SU-DHL-6 (cell line): ENCODE results near the gene GABRP.

Experiments
- H2AFZ ChIP-seq: fragments of 200-600 bp; sonication (generic); 2 replicates; pipeline ENCODE4 v1.6.1; 2014; ENCODE audit warnings: low read depth, mild to moderate bottlenecking, moderate library complexity, mixed read lengths, antibody characterized with exemption, low read length; ENCODE audit not compliant: severe bottlenecking
- H3F3A ChIP-seq: fragments of 200-600 bp; shearing (Covaris generic); 2 replicates; pipeline ENCODE4 v1.6.0; 2016; ENCODE audit warnings: antibody characterized with exemption, mild to moderate bottlenecking; ENCODE audit not compliant: insufficient read depth
- H3K27ac ChIP-seq: fragments of 200-600 bp; sonication (generic); 2 replicates; pipeline ENCODE4 v1.5.1; 2016; ENCODE audit warnings: low read depth, mild to moderate bottlenecking, low read length, moderate library complexity, mixed read lengths
- H3K27me3 ChIP-seq: fragments of 200-600 bp; sonication (generic), shearing (Covaris generic); 2 replicates; pipeline ENCODE4 v1.6.0; 2014; ENCODE audit warnings: mild to moderate bottlenecking, low read length
- H3K36me3 ChIP-seq: fragments of 200-600 bp; sonication (generic); 2 replicates; pipeline ENCODE4 v1.6.1; 2014; ENCODE audit warnings: mild to moderate bottlenecking, low read length, mixed read lengths
- H3K4me2 ChIP-seq: fragments of 300-600, 200-600 bp; shearing (Covaris generic), sonication (generic); 2 replicates; pipeline ENCODE4 v1.6.0; 2014; ENCODE audit warnings: low read length, low read depth, mild to moderate bottlenecking; ENCODE audit not compliant: poor library complexity, severe bottlenecking
- H3K4me3 ChIP-seq: fragments of 200-600 bp; sonication (generic); 2 replicates; pipeline ENCODE4 v1.5.1; 2014; ENCODE audit warnings: antibody characterized with exemption, low read length, mild to moderate bottlenecking, mixed read lengths; ENCODE audit not compliant: insufficient read depth, poor library complexity, severe bottlenecking
- H3K79me2 ChIP-seq: fragments of 200-600 bp; sonication (generic); 2 replicates; pipeline ENCODE4 v1.6.1; 2014; ENCODE audit warnings: mild to moderate bottlenecking, low read length, moderate library complexity; ENCODE audit not compliant: insufficient read depth
- H3K9ac ChIP-seq: fragments of 200-600 bp; sonication (generic); 2 replicates; pipeline ENCODE4 v1.7.0; 2014; ENCODE audit warnings: mild to moderate bottlenecking, low read length
- H3K9me2 ChIP-seq: fragments of 200-600 bp; sonication (generic); replicated peaks from 2 replicates; pipeline ENCODE4 v1.6.1; 2014; ENCODE audit warnings: low read length; ENCODE audit not compliant: insufficient read depth
- H3K9me3 ChIP-seq: fragments of 200-600 bp; sonication (generic); 2 replicates; pipeline ENCODE4 v1.6.1; 2014; ENCODE audit warnings: low read length, mixed read lengths; ENCODE audit not compliant: insufficient read depth
- H4K20me1 ChIP-seq: fragments of 200-600 bp; sonication (generic); 2 replicates; pipeline ENCODE4 v1.6.1; 2014; ENCODE audit warnings: low read depth, mild to moderate bottlenecking, antibody characterized with exemption, low read length, moderate library complexity, mixed read lengths
- EZH2phosphoT487 ChIP-seq: fragments of 200-600 bp; sonication (generic), shearing (Covaris generic); conservative IDR thresholded peaks from 2 replicates; pipeline ENCODE4 v1.6.1; 2018; ENCODE audit warnings: mild to moderate bottlenecking, antibody characterized with exemption, low read length, moderate library complexity, mixed read lengths
- TF ChIP-seq, protein P1 (sequence below): fragments of 200-600 bp; sonication (generic); IDR thresholded peaks from one replicate; pipeline ENCODE4 v1.5.1; 2017; ENCODE audit warnings: antibody characterized with exemption, mild to moderate bottlenecking, low read length, moderate library complexity; ENCODE audit not compliant: insufficient read depth, poor library complexity, severe bottlenecking

Gene GABRP

DNA sequence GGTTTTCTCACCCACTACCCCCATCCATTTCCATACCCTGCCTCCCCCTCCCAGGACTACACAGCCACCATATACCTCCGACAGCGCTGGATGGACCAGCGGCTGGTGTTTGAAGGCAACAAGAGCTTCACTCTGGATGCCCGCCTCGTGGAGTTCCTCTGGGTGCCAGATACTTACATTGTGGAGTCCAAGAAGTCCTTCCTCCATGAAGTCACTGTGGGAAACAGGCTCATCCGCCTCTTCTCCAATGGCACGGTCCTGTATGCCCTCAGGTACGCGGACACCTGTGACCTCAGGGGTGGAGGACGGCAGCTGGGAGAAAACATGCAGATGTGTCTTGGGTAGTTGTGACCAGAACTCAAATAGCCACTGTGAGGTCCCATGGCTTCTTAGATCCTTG, 11.6 kb downstream of the GABRP start:
- Histone ChIP-seq H3K9ac (no peak overlapping the region), H3F3A (no peaks in the 10 kb centered on the region), H3K27me3 (no peaks in the 10 kb centered on the region), H3K27ac (no peak overlapping the region), H3K79me2 (no peaks in the 10 kb centered on the region), H3K36me3 (no peaks in the 10 kb centered on the region), H3K4me3 (no peak overlapping the region), H3K9me3 (no peaks in the 10 kb centered on the region), H3K4me2 (no peak overlapping the region), H2AFZ (no peak overlapping the region), H3K9me2 (no peaks in the 10 kb centered on the region), H4K20me1 (no peaks in the 10 kb centered on the region)
- TF ChIP-seq EZH2phosphoT487, result no peak
- TF ChIP-seq, protein P1, sequence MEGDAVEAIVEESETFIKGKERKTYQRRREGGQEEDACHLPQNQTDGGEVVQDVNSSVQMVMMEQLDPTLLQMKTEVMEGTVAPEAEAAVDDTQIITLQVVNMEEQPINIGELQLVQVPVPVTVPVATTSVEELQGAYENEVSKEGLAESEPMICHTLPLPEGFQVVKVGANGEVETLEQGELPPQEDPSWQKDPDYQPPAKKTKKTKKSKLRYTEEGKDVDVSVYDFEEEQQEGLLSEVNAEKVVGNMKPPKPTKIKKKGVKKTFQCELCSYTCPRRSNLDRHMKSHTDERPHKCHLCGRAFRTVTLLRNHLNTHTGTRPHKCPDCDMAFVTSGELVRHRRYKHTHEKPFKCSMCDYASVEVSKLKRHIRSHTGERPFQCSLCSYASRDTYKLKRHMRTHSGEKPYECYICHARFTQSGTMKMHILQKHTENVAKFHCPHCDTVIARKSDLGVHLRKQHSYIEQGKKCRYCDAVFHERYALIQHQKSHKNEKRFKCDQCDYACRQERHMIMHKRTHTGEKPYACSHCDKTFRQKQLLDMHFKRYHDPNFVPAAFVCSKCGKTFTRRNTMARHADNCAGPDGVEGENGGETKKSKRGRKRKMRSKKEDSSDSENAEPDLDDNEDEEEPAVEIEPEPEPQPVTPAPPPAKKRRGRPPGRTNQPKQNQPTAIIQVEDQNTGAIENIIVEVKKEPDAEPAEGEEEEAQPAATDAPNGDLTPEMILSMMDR, result no peak

DNA sequence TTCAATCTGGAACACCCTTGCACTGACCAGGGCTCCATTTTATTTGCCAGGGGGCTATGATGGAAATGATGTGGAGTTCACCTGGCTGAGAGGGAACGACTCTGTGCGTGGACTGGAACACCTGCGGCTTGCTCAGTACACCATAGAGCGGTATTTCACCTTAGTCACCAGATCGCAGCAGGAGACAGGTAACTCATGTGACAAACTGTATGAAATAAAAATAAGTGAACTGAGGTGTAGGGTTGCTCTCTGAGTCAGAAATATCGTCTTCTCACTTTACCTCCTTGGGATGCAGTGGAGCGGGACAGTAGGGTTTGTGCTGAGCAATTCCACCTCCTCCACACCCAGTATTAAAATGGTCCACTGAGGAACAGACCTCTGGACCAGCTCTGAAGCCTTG, 22.1 kb downstream of the GABRP start:
- no peak overlapping the region for H3K9ac ChIP-seq
- no peaks in the 10 kb centered on the region for H3K36me3 ChIP-seq
- no peaks in the 10 kb centered on the region for H3F3A ChIP-seq
- no peak overlapping the region for H3K4me3 ChIP-seq
- H3K9me3 ChIP-seq, result no peaks in the 10 kb centered on the region
- H3K4me2 ChIP-seq, result no peak overlapping the region
- no peaks in the 10 kb centered on the region for H4K20me1 ChIP-seq
- no peaks in the 10 kb centered on the region for H3K79me2 ChIP-seq
- H3K27ac ChIP-seq, result no peak overlapping the region
- H2AFZ ChIP-seq, result no peak overlapping the region
- no peaks in the 10 kb centered on the region for H3K9me2 ChIP-seq
- no peaks in the 10 kb centered on the region for H3K27me3 ChIP-seq
- no peak for TF ChIP-seq EZH2phosphoT487
- TF ChIP-seq, protein P1, result no peak

DNA sequence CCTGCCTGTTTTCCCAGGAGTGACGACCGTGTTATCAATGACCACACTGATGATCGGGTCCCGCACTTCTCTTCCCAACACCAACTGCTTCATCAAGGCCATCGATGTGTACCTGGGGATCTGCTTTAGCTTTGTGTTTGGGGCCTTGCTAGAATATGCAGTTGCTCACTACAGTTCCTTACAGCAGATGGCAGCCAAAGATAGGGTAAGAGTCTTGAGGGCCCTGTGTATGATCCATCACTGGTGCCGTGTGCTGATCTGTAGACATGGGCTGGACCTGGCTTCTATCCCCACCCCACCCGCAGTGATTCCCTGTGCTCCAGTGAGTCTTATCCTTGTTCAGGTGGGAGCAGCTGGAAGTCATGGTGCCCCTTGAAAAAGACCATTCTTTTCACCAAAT, 26.0 kb downstream of the GABRP start:
- no peaks in the 10 kb centered on the region for H3K9me2 ChIP-seq
- no peak for TF ChIP-seq EZH2phosphoT487
- H3K27me3 ChIP-seq, result no peaks in the 10 kb centered on the region
- no peak overlapping the region for H3K27ac ChIP-seq
- H3K9ac ChIP-seq, result no peak overlapping the region
- no peaks in the 10 kb centered on the region for H3F3A ChIP-seq
- H4K20me1 ChIP-seq, result no peaks in the 10 kb centered on the region
- H3K4me2 ChIP-seq, result no peak overlapping the region
- H3K9me3 ChIP-seq, result no peaks in the 10 kb centered on the region
- no peaks in the 10 kb centered on the region for H3K36me3 ChIP-seq
- no peak overlapping the region for H3K4me3 ChIP-seq
- no peak overlapping the region for H2AFZ ChIP-seq
- H3K79me2 ChIP-seq, result no peaks in the 10 kb centered on the region

DNA sequence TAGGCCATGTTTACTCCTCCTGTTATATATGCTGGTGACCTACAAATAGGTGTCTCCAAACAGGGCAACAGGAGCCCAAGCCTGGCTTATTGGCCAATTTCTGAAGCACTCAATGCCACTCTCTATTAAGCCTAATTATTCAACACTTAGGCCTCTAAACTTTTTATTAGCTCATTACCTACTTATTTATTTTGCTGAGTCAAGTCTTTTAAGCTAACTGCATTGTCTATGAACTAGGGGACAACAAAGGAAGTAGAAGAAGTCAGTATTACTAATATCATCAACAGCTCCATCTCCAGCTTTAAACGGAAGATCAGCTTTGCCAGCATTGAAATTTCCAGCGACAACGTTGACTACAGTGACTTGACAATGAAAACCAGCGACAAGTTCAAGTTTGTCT, 28.2 kb downstream of the GABRP start:
- Histone ChIP-seq H3K4me2 (no peak overlapping the region), H3K79me2 (no peaks in the 10 kb centered on the region), H4K20me1 (no peaks in the 10 kb centered on the region), H3K9ac (no peak overlapping the region), H3K27me3 (no peaks in the 10 kb centered on the region), H3K27ac (no peak overlapping the region), H3K36me3 (no peaks in the 10 kb centered on the region), H3F3A (no peaks in the 10 kb centered on the region), H3K9me3 (no peaks in the 10 kb centered on the region), H2AFZ (no peak overlapping the region), H3K9me2 (no peaks in the 10 kb centered on the region), H3K4me3 (no peak overlapping the region)
- TF ChIP-seq, protein P1, result no peak
- no peak for TF ChIP-seq EZH2phosphoT487
